GM21367 (cell line): ENCODE results near the gene IMMT.
"Not testable (repeated sequence)": the region's sequence is repeated elsewhere in the genome, so short reads cannot be mapped to it uniquely, and the experiment has no call there.

Experiments used
- ATAC-seq: cut with Tn5 transposase; IDR thresholded peaks from one replicate; pipeline ENCODE4 v1.9.1; 2021; ENCODE audit not compliant: unreplicated experiment

Gene IMMT

GRCh38 chr2:86202336-86202692, 7.1 kb upstream of the IMMT start:
- no peak for ATAC-seq

GRCh38 chr2:86201671-86202335, 6.5 kb upstream of the IMMT start:
- no peak for ATAC-seq

GRCh38 chr2:86200564-86200963, 5.3 kb upstream of the IMMT start:
- not testable (repeated sequence) for ATAC-seq

GRCh38 chr2:86199834-86200177, 4.5 kb upstream of the IMMT start:
- ATAC-seq, result no peak

GRCh38 chr2:86195808-86196387, 636 bp upstream of the IMMT start:
- ATAC-seq, result no peak

GRCh38 chr2:86194751-86195054, 559 bp downstream of the IMMT start:
- no peak for ATAC-seq

GRCh38 chr2:86193901-86194567, 1.2 kb downstream of the IMMT start:
- no peak for ATAC-seq

GRCh38 chr2:86189782-86190416, 5.4 kb downstream of the IMMT start:
- no peak for ATAC-seq

GRCh38 chr2:86186431-86186830, 8.8 kb downstream of the IMMT start:
- ATAC-seq, result peak; percentile 11

- ATAC-seq, result peak; percentile 44
These were observed 9.6 kb downstream of the IMMT start for GRCh38 chr2:86185517-86186212.

GRCh38 chr2:86176597-86176996, 18.7 kb downstream of the IMMT start:
- no peak for ATAC-seq

- ATAC-seq, result no peak
These were observed 19.4 kb downstream of the IMMT start for GRCh38 chr2:86175828-86176227.

GRCh38 chr2:86174445-86174844, 20.8 kb downstream of the IMMT start:
- no peak for ATAC-seq

- ATAC-seq, result no peak
These were observed 22.7 kb downstream of the IMMT start for GRCh38 chr2:86172610-86173009.

- ATAC-seq, result no peak
These were observed 24.0 kb downstream of the IMMT start for GRCh38 chr2:86171295-86171694.

- ATAC-seq, result no peak
These were observed 24.8 kb downstream of the IMMT start for GRCh38 chr2:86170449-86170848.

- ATAC-seq, result no peak
These were observed 34.9 kb downstream of the IMMT start for GRCh38 chr2:86160156-86160952.

- ATAC-seq, result no peak
These were observed 37.0 kb downstream of the IMMT start for GRCh38 chr2:86158286-86158685.

GRCh38 chr2:86157009-86157556, 38.2 kb downstream of the IMMT start:
- ATAC-seq, result no peak

GRCh38 chr2:86150502-86150901, 44.8 kb downstream of the IMMT start:
- no peak for ATAC-seq

GRCh38 chr2:86147793-86148192, 47.5 kb downstream of the IMMT start:
- no peak for ATAC-seq
